Activated CD4-positive, alpha-beta T cell treated with anti-CD3 and anti-CD28 coated beads, Interleukin-2, amount 50 U/mL, for 24 hours (primary cell): Measurements from ENCODE around the gene MSI1.
A peak's percentile ranks its signal among the peaks of the same experiment; 100 is the strongest.

Experiments
- DNase-seq, 2 donors: peaks; one replicate each; pipeline ENCODE4 v3.0.0-alpha.2; 2020; ENCODE audit warnings: low read depth in 1 of 2, low spot score in 1 of 2

The MSI1 gene

DNA sequence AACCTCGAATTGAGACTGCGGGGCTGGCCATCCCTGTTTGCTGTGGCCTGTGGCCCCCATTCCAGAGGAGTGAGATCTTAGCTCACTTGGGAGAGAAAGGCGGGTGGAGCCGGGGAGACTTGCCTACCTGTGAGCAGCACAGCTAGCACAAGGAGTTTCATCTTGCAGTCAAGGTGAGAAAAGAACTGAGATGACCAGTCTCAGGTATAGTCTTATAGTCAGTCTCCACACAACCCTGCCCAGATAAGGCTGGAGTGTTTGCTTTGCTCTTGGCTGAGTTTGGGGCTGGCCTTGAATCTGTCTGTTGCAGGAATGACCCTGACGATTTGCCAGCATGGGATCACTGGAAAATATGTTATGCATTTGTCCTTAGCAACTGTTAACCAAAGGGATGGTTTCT, 41.4 kb downstream of the MSI1 start, which contains the start of gene PLA2G1B:
TSS of gene PLA2G1B (minus strand) at position 187 of the 400 bp plus-strand sequence. CDS start at position 161, 26 bp downstream.
- no peak for DNase-seq

DNA sequence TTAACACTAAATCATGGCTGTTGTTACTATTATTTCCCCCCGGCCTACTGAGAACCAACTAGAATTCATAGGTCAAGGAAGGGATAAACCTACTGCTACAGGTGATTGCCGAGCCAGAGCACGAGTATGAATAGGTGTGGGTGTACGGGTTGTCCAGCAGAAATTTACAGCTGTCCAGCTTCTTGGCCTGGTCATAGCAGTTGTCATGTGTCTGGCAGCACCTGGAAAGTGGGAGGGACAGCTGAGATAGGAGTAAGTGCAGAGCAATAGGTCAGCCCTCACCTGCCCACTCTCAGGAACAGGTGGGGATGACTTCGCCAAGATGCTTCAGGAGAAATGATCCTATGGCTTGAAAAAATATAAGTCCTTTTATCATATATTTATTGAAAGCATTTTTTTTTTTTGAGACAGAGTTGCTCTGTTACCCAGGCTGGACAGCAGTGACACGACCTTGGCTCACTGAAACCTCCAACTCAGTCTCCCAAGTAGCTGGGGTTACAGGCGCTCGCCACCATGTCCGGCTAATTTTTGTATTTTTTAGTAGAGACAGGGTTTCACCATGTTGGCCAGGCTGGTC, 44.0 kb downstream of the MSI1 start:
- no peak for DNase-seq

DNA sequence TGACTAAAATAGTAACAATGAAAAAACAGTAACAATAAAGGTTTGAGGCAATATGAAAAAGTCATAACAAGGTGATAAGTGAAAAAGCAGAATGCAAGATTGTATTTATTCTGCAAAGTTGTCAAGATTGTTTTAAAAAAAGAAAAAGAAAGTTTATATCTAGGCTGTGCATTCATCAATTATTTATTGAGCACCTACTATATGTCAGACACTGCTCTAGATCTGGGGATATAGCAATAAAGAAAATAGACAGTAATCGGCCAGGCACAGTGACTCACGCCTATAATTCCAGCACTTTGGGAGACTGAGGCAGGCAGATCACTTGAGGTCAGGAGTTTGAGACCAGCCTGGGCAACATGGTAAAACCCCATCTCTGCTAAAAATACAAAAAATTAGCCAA, 45.2 kb downstream of the MSI1 start:
- no peak for DNase-seq

DNA sequence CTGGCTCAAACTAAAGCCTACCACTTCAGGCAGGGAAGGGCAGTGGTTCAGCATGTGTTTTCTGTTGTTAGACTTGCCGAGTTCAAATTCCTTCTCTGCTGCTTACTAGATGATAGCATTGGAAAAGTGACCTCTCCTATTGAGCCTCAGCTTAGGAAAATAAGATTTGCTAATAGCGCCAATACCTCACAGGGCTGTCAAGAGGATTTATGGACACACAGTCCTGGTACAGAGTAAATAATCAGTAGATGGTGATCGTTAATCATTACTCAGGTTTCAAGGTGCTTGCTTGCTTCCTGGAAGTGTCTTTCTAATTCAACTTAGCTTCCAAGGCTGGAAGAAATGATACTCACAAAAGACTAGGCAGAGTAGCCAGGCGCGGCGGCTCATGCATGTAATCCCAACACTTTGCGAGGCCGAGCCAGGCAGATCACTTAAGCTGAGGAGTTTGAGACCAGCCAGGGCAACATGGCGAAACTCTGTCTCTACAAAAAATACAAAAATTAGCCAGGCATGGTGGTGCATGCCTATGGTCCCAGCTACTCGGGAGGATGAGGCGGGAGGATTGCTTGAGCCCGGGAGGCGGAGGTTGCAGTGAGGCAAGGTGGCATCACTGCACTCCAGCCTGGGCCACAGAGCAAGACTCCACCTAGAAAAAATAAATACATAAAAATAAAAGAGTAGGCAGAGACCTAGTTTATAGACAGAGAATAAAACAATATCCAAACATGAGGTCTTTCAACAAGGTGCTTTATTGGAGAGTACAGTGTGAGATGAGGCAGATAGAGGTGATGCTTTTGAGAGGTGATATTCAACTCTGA, 47.4 kb downstream of the MSI1 start:
- DNase-seq, result no peak

DNA sequence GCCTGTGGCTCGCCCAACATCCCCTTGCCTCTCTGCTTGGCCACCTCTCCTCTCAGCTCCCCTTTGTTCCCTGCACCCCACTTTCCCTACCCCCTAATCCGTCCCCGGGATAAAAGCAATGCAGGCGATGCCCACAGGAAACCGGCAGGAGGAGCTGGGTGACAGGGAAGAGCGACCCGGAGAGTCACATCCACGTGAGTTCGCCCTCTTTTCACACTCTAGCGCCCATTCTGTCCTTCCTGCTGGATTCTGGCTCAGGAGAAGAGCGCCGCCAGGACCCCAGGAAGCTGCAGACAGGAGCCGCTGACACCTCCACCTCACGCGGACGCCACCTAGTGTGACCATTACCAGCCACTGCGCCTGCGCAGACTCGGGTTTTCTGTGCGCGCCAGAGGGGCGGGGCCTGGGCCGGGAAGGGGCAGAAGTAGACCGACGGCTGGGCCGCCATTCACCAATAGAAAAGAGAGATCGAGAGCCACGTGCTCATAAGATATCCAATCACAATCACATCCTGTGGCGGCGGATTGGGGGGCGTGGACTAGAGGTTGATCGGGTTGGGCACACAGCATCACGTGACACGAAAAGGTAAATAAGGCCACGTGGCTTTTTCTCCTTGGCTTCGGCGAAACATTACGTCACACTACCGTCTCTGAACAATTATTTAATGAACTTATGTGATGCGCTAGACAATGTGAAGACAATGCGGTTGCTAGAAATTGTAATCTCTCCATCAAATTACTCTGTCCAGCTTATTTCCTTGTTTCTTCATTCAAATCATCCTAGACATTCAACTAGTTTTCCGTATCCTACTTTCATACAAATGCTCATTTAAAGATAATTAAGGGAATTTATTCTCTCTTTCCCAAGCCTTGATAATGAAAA, 51.5 kb downstream of the MSI1 start:
- DNase-seq, result peak; percentile 99 to 100

DNA sequence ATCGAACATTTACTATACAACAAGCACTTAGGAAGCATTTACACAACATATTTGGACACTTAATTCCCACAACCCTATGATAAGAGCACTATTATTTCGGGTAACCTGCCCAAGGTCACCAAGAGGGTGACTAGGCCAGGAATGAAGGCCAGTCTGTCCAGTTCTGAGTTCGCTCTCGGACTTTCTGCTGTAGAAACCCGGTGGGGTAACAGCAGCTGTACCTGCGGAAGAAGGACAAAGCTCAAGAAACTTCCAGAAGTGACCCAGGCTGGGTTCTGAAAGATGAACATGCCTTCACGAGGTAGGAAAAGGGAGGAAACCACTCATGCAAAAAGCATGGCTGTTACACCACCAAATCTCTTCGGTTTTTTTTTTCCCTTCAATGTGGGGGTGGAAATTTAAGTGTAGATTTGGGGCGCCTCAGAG, 52.2 kb downstream of the MSI1 start:
- no peak for DNase-seq

DNA sequence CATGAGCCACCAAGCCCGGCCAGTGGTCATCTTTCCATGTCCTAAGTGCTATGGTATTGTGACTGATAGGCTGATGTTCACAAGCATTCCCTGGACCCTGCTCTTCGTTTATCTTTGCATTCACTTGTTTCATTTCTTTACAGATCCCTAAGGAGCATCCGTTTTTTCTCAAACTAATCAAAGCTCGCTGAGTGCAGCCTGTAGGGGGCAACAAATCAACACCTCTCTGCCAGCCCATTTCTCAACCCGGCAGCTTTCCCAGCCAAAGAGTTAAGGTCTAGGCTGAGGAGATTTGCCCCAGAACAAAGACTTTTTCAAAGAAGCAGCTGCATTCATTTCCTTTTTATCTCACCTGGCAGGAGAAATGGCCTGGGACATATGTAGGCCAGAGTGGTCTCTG, 54.7 kb downstream of the MSI1 start:
- DNase-seq, result no peak

DNA sequence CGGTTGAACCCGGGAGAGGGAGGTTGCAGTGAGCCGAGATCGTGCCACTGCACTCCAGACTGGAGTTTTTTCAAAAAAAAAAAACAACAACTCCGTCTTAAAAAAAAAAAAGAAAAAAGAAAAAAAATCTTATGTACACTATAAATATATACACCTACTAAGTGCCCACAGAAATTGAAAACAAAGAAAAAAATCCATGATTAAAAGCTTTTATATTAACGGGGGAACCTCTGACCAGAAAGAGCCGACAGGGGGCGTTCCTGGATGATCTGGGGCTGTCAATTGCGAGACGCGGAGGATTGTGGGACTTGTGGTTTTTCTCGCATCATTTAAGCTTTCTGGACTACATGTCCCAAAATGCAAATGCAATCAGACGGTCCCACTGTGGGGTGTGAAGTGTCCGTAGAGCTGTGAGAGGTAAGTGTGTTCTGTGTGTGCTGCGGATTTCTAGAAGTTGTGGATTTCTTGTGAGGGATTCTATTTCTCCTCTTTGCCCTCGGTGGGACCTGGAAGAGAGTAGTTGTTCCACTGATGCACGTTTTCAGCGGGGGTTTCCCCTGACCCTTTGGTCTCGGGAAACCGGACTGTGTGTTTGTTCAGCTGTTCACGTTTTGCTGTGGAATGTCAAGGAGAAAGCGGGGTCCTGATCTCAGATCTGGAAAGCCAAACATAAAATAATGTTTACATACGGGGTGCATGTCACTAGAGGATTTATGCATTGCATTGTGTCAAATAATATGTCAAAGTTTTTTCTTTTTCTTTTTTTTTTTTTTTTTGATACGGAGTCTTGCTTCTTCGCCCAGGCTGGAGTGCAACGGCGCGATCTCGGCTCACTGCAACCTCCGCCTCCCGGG, 66.8 kb downstream of the MSI1 start, which contains the start of gene SIRT4:
TSS of gene SIRT4 (plus strand) at position 360 of the 854 bp plus-strand sequence. CDS start 1,241 bp downstream, outside the sequence.
- DNase-seq, result peak; percentile 65 to 86

DNA sequence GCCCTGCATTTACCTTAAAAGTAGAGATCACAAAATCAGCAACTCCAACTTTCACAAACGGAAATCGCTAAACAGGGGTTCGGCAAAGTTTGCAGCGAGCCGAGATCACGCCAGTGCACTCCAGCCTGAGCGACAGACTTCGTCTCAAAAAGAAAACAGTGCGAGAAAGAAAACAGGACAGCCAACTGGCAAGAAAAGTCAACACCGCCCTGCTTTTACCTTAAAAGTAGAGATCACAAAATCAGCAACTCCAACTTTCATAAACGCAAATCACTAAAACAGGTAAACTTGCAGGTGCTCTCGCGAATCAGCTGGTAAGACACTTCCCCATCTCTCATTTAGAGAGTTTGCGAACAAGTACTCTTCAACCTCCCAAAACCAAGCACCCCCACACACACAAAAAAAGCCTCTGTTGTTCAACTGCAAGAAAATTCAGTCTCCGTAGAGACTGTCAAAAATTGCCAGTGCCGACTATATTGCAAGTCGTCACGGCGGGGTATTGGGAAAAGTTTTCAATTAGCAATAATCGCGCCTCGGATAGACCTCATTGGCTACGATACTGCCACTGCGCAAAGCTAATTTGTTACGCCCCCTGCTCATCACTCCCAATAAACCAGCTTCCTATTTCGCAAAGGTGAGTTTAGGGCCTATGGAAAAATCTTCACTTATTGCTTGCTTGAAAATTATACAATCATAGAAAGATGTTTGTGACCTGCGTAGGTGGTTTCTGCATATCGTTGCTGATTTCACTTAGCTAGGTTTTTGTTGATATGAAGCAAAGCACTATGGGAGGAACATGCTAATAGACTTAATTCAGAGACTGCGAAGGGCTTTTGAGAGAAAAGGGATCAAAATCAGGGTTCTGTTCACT, 76.1 kb downstream of the MSI1 start, which contains the start of gene RNU4-1:
TSS of gene RNU4-1 (minus strand) at position 577 of the 871 bp plus-strand sequence.
- peak; percentile 34 to 89 for DNase-seq

DNA sequence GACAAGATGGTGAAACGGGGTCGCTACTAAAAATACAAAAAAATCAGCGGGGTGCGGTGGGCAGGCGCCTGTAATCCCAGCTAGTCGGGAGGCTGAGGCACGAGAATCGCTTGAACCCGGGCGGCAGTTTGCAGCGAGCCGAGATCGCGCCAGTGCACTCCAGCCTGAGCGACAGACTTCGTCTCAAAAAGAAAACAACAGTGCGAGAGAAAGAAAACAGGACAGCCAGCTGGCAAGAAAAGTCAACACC, 76.6 kb downstream of the MSI1 start:
- no peak for DNase-seq
